HG02759 (cell line): ENCODE data around the gene PRKAG2.
"Not testable (repeated sequence)": the region's sequence is repeated elsewhere in the genome, so short reads cannot be mapped to it uniquely, and the experiment has no call there.

Experiments
- ATAC-seq: cut with Tn5 transposase; IDR thresholded peaks from one replicate; pipeline ENCODE4 v1.9.1; 2021; ENCODE audit warnings: mild to moderate bottlenecking, moderate library complexity; ENCODE audit not compliant: unreplicated experiment

Gene PRKAG2

DNA sequence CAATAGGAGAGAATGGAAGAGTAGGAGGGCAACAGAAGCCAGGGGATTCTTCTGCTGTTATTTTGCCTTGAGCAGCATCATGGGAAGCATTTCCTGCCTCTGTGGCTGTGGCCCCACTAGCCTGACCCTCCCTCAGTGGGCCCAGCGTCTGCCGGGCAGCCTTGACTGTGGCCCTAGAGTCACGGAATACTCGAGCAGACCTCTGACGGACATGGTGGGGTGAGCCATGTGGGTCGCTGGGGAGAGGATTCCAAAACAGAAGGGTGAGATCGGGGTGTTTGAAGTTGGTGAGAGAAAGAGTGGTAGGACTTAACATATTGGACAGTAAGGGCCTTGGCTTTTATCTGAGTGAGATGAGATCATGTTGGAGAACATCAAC is 8.3 kb upstream of the PRKAG2 start:
- no peak for ATAC-seq

DNA sequence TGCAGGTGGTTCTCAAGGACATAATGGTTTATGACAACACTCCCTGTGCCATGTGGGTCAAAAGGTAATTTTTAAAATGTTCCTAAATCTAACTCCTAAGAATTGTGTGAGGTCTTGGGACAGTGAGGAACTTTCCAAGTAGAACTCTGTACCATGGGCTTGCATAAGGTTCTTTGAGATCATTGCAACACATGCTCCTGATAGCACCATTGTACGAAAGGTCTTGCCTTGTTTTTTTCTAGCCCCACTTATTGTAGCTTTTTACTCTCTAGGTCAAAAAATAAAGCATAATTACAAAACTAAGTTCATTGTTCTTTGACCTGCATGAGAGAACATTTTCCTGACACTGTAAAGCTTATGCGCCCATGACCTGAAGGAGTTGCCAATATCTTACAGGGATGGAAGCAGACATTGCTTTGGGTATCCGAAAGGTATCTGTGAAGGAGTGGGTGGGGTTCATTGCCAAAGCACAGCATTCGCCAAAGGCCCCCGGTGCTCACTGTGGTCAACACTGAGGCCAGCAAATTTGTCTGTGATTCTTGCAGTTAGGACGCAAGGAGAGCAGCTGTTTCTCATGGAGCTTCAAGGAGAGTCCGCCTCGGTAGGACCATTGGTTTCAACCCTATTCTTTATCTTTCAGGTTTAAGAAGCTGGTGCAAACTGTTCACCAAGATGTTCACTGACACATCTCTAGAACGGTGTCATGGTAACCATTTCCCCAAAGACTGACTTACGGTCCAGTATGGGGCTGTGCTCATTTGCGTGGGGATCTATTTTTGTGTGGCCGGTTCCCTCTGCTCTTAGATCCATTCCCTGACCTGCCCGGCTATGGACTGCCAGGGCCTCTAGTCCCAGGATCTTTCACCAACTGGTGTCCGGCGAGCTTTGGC is 7.6 kb upstream of the PRKAG2 start:
- no peak for ATAC-seq

DNA sequence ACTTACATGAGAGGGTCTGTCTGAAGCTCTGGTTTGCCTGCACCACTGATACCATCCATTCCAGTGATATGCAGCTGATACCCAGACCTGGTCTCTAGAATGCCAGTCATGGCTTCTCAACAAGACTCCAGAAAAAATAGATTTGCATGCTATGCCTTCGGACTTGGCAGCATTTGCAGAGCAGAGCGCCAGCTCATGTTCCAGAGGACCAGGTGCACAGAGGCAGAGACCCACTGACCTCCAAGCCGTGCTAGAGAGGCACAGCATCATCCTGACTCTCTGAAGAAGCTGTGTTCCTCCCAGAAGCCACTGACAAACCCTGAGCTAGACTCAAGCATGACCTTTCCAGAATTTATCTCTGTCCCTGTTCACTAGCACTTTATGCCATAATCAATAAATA is 6.9 kb upstream of the PRKAG2 start:
- ATAC-seq = no peak

DNA sequence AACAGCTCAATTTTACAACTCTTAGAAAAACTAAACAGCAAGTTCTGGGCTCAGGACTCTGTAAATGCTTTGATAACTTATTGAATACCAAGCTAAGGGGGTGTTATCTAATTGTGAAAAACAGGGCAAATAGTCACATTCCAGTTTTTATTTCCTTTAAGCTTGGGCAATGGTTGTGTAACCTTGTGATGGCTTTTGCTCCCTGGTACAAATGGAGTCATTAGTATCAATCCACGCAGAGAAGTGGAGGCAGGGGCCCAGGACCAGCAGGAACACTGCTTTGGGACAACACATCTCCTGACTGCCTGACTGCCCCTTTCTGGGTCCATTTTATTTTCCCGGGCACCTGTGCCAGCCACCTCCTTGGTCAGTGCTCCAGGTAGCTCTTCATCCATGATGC is 5.8 kb upstream of the PRKAG2 start:
- ATAC-seq = no peak

DNA sequence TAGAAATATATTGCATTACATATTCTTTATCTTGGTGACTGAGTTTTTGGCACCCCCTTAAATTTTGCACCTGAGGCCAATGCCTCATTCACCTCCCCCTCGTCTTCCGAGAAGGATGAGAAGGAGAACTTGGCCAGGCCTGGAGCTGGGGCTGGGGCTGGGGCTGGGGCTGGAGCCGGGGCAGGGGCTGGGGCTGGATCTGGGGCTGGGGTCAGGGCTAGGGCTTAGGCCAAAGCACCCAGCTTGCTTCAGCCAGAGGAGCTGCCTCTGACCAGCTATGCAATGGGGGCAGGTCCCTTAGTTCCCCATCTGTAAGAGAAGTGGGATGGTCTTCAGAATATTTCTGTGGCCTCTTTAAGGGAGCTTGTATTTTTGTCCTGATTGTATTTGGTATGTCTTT is 3.8 kb upstream of the PRKAG2 start:
- no peak for ATAC-seq

DNA sequence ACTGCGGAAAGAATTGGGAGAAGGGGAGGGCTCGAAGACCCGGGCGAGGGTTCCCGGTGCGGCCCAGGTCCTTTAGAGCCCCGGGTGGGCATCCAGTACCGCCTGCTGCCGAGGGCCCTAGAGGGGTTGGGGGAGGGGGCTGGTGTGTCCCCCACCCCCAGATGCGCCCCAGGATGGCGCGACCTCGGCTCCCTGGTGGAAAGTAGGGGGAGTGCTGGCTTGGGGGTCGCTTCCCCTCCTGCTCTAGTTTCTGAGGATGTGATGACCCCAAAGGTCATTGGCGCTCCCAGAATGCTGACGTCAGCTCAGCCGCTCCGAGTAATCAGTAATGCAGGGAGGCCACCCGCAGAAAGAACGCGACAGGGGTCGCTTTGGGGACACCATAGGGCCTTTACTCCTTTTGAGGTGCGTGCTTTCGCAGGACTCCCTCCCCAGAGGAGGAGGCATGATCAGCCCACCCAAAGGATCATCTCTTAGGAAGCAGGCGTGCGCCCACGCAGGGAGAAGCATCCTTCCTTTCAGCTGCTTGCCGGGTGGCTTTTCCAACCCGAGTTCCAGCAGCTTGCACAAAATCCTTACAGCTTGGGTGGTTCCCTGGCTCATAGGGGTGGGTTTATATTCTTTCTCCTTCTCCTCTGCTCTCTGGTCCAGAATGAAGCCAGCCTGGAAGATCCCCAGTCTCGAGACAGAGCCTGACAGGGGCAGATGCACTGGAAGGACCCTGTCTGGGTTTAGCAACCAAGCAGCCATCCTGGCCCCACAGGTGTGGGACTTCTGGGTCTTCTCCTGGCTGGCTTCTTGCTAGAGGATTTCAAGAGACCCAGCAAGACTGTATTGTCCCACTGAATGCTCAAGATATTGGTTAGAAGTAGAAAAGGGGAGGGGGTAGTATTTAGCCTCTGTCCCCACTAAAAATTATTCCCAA is 1.3 kb upstream of the PRKAG2 start:
- ATAC-seq = no peak

DNA sequence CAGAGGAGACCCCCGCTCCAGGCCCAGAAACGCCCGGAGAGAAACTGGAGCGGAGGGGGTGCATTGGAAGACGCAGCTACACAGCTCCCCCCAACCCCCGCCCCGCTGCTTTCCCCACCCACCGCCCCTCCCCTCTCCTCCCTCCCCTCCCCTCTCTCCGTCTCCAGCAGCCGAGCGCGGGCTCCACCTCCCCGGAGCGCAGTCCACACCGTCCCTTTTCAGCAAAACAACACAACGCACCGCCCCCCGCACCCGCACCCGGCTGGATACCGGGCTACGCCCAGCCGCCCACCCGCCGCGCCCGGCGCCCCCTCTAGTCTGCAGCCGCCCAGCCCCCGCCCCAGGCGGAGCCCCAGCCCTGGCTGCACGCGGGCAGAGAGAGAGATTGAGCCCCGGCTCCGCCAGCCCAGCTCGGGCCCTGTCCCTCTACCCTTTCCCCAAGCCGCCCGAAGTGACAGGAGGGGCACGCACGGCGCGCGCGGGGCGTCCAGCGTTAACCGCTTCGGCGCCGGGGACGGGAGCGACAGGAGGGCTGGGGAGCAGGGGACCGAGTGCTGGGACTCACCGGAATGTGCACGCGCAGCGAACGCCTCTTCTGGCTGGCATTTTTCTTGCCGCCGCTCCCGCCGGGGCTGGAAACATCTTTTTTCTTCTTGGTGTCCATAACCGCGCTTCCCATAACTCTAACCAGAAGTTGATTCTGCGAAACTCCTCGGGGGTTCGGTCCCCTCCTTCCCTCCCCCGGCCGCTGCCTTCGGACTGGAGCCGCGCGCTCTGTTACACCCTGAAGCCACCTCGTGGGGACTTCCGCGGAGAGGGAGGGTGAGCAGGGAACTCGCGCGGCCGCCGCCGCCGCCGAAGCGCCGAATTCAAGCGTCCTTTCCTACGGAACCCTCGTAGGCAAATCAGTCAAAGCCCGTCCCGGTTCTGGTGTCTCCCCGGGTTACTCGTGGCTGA is 695 bp downstream of the PRKAG2 start:
- no peak for ATAC-seq

DNA sequence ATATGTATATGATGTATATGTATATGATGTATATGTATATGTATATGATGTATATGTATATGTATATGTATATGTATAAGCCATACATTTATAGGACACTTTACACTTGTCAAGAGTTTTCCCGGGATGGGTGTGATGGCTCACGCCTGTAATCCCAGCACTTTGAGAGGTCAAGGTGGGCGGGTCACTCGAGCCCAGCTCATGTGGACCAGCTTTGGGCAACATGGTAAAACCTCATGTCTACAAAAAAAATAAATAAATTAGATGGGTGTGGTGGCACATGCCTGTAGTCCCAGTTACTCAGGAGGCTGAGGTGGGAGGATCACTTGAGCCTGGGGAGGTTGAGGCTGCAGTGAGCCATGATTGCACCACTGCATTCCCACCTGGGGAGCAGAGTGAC is 2.4 kb downstream of the PRKAG2 start:
- ATAC-seq = not testable (repeated sequence)

DNA sequence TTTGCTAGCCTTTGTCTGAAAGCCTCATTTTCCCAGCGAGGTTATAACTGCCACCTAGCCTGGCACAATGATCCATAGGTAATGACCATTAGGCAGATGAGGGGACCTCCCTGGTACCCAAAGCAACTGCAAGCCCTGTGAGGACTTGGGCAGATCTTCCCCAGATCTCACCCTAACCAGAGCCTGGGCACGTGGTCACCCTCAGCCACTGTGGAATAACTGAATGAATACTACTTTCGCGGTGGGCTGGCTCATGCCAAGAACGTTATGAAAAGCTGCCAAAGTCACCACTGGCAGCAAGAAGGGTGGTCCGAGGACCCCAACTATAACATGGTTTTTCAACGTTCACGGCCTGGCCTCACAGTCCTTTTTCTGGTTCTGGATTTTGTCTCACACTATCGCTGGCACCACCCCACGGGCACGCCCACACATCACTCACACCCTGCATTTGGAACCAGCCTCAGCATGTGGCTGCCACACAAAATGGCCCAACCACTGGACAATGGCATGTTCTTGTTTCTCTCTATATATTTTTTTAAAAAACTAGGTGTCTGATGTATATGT is 3.4 kb downstream of the PRKAG2 start:
- ATAC-seq = no peak

DNA sequence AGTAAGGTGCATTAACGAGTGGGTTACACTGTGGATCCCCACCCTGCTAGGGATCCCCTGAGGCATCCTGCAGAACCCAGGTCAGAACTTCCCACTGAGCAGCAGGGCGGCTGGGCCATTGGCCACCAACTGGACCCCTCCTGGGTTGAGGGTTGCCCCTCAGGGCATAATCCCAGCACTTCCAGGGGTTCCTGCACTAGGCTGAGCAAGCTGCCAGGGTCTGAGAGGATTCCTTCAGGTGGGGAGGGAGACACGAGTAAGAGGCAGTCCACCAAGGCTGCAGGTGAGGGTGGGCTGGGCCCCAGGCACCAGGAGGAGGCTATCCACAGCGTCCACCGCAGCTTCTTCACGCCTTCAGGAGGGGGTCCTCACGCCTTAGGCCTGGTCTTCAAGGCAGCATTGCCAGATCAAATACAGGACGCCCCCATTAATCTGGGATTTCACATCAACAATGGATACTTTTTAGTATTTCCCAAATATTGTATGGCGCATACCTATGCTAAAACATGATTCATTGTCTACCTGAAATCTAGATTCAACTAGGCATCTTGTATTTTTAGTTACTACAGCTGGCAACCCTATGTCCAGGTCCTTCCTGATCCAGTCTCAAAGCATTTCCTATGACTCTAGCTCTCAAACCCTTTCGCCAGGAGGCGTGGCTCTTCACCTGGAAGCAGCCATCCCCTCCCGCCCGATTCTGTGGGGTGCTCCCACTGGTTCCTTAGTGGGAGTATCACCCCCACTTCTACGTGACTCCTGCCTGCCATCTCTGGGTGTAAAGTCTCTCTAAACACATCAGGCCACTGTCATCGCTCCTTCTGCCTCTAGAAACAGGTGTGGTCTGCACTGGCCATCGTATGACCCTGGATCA is 4.1 kb downstream of the PRKAG2 start:
- ATAC-seq = no peak

DNA sequence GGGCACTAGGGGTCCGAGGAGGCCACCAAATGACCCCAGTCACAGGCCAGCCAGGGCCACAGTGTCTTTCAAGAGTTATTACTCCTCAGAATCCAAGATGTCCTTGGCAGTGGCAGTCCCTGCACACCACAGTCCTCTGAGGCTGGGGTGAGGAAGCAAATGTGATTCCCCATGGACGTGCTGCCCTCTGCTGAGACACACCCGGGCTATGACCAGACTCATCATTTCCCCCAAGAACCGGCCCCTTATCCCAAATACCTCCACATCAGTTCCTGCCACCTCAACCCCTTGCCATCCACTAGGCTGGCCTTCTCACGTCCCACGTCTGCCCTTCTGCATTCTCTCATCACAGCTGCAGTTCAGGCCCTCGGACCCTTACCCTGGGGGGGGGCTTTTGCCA is 5.0 kb downstream of the PRKAG2 start:
- ATAC-seq = no peak

DNA sequence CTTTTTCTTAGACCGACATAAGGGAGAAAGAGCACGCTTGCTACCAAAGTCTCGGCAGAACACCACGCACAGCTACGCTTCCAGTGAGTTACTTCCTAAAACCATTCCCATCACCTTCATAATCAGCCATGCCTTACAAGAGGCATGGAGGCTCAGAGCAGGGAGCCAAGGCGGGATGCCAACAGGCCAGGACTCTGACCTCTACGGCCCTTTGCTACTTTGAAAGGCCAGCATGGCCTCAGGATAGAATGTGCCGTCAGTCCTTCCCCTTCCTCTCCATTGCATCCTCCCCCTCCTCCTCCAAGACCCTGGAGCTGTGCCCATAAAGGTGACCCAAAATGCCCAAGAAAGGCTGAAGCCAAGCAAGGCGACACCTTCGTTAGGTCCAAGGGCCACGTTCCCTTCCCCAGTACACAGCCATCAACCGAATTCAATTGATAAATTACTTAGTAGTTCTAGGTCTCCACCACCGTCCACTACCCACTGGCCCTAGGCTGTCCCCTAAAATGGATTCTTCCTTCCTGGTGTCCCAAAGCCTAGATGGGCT is 5.7 kb downstream of the PRKAG2 start:
- no peak for ATAC-seq

DNA sequence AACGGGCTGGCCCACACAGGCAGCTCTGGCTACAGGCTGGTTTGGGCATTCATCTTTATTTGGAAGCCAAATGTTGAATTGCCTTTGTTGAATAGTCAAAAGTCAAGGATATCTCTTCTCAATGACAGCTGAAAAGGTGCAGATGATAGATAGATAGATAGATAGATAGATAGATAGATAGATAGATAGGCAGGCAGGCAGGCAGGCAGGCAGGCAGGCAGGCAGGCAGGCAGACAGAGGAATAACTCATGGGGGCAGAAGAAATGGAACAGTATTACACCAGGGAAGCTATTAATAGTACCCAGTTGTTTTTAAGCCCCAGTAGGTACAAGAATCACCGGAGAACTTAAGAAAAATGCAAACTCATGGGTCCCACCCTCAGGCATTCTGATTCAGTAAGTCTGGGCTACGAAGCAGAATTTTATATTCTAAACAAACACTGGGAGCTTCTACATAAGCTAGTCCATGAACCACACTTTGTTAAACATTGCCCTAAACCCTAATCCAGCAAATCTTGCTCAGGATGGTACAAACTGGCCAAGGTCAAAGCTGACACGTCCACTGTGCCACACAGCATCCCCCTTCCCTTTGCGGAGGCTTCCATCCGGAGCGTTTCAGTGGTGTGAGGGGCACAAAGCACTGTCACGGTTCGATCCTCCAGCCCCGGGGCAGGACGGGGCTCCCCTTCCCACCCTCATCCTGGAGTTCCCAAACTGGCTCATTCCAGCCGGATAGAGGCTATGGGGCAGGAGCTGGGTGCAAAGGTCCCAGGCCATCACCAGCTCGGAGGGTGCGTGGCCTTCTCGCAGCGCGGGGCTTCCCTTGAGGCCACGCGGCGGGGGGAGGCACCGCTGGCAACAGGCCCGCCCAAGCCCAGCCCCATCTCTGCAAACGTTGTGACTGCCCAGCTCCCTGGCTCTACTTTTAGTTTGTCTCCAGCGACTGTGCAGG is 6.7 kb downstream of the PRKAG2 start:
- no peak for ATAC-seq

DNA sequence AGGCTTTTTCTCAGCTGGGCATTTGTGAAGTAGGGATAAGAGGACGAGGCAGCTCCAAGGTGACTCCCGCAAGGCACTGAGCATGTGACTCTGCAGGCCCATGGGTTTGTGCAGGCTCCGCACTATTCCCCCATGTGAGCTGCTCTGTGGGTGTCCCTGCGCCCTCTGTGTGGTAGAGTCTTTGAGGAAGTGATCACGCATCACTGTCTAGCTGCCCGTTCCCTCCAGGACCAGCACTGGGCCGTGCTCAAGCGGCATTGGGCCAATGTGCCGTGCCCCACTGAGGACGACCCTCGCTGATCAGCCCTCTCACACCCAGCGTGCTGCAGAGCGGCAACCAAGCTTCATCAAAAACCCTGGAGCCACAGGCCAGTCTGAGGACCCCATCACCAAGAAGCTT is 7.5 kb downstream of the PRKAG2 start:
- no peak for ATAC-seq

DNA sequence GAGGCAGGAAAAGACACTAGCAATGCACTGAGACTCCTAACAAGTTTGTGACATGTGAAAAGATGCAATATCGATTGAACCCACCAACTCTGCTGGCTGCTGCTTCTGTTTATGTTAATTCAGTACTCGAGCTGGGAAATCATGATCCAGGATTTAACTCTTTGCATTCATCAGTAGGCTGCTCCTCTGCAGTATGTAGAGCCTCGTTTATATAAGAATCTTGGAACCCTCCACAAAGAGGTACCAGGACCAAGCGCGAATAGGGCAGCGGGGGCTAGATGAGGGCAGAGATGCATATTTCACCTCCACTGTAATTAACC is 7.8 kb downstream of the PRKAG2 start:
- no peak for ATAC-seq

DNA sequence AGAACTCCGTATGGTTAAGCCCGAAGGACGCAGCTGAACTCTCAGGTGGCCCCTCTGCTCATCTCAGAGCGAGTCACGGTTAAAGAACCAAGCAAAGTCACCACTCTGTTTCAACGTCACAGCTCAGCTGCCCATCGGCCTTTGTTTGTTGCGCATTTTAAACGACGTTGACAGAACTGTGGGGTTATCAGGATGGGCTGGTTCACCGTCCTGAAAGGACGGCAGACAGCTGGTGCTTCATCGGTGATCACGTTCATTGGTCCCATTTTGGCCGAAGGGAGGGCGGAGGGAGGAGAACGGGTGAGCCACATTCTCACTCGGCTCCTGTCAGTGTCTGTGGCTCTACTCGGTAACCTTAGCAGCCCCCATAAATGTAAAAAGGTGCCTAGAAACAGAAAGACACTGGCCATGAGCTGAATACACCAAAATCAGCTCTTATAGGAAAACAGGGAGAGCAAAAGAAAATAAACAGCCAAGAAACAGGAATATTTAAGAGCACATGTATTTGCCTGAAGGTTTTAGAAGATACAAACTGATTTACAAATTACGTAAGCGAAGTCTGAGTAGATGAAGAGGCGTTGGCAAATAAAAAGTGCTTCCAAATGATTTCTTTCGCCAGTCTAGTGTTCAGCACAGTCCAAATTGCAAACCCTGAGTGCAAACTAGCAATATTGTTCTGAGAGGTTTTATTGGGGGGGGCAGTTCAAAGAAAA is 8.4 kb downstream of the PRKAG2 start:
- ATAC-seq = no peak

DNA sequence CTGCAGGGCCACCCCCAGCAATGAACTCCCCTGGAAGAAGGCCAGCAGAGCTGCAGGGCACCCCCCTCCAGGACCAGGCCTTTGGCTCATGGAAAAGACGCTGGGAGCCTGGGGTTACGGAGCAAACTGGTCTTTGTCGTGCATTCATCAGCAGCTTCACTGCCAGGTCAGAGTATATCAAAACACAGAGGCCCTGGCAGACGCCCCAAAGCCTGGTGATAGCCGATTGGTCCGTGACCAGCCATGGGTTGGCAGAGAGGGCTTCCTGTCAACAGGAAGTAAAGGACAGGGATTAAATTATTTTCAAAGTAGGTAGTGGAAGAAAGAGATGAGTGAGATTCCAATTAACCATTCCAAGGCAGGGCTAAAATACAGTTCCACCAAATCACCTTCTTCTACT is 9.0 kb downstream of the PRKAG2 start:
- no peak for ATAC-seq
